ENCODE measurements around the gene TMEM88. TPM values are rescaled to one million over a fixed set of nuclear protein-coding genes. Genes with fewer than 3 reads are reported as not detected.

TMEM88 gene
- total and polyA plus RNA-seq, 2 donors (not counting 1 experiment from before 2014, with no cell fraction given), result 5.1 to 9.5 TPM

DNA sequence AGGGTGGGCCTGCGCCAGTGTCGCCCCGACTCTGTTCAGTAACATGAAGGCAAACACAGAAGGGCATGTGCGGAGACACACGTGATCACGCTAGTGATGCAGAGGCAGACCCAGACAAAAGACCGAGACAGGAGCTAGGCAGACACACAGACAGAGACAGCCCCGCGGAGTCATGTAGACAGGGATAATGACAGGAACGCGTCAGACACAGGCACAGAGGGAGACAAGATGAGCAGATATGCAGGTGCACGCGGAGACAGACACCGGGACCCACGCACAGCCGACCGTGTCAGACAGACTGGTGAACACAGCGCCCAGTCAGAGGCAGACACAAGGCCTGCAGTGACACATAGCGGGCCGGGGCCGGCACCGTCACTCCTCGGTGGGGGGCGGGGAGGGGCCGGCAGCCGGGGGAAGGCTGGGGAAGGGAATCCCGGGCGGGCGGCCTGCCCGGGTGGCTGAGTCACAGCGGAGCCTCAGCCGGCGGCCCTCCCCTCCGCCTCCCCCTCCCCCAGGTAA is 13.4 kb upstream of the TMEM88 start:
- Mint-ChIP-seq H3K27ac (peak overlapping the region; percentile 100), H3K4me1 (peaks cover 62% of the 10 kb centered on the region), H3K4me3 (peak overlapping the region; percentile 100), H3K27me3 (no peaks in the 10 kb centered on the region), H3K9me3 (ENCODE audit: insufficient read depth) (no peaks in the 10 kb centered on the region)
- ChIA-PET CTCF (interaction anchor here (0.7 to 3.7 kb wide), 8 partner anchors 9 to 218 kb away, joined by 3 to 26 read pairs (median 6); partner anchors contain the start of genes CYB5D1 and NAA38), POLR2A (interaction anchor here (1.1 to 2.7 kb wide), 3 partner anchors 8 to 16 kb away, joined by 3 to 14 read pairs (median 4); partner anchors contain the start of genes CYB5D1, KDM6B and NAA38)
- peak overlapping the region; percentile 100 for H3K9ac ChIP-seq (ENCODE audit: low read length)
- 17% methylated on average over 22 of the region's 34 CpGs for WGBS (ENCODE audit: insufficient coverage)
- H3K79me2 ChIP-seq (ENCODE audit: control insufficient read depth, insufficient read depth, low read length), result peaks cover 29% of the 10 kb centered on the region
- H3K4me2 ChIP-seq (replicated peaks; ENCODE audit: low read depth, low read length, poor library complexity, severe bottlenecking), result peak overlapping the region; percentile 100
- intact Hi-C loops (cut with micrococcal nuclease), result loop anchor here (1.0 to 10.0 kb wide), 3 partner anchors 10 to 227 kb away; partner anchors contain the start of genes FXR2, TP53 and WRAP53
- H3K36me3 ChIP-seq (replicated peaks in 1 of 2; ENCODE audit: control extremely low read depth in 1 of 2, control insufficient read depth in 1 of 2, extremely low read depth in 1 of 2, insufficient read depth in 2 of 2, low read length in 1 of 2), result peaks cover 0 to 6% of the 10 kb centered on the region in 2 experiments
- peaks cover 50% of the 10 kb centered on the region for H4K20me1 ChIP-seq (ENCODE audit: control insufficient read depth, insufficient read depth, low read length, poor library complexity, severe bottlenecking)
- H3K9me3 ChIP-seq (ENCODE audit: control extremely low read depth in 1 of 3, control insufficient read depth in 2 of 3, insufficient read depth in 1 of 3, low read length in 2 of 3), result peaks cover 0 to 4% (median 0%) of the 10 kb centered on the region in 3 donors
- H3K4me1 ChIP-seq (ENCODE audit: control insufficient read depth in 2 of 2, insufficient read depth in 2 of 2, low read length in 2 of 2), result peaks cover 45 to 78% of the 10 kb centered on the region in 2 donors
- no peaks in the 10 kb centered on the region for H3K27me3 ChIP-seq (replicated peaks in 1 of 4; ENCODE audit: control extremely low read depth in 1 of 4, control insufficient read depth in 3 of 4, insufficient read depth in 4 of 4, low read length in 3 of 4)
- H2AFZ ChIP-seq (ENCODE audit: insufficient read depth, low read depth, low read length, poor library complexity, severe bottlenecking), result no peak overlapping the region
- H3K27ac ChIP-seq (ENCODE audit: low read length in 2 of 2), result peak overlapping the region; percentile 100
- ATAC-seq (ENCODE audit: low read depth), result peak; percentile 29
- peak overlapping the region; percentile 8 to 95 (median 84) for H3K4me3 ChIP-seq (ENCODE audit: control extremely low read depth in 1 of 5, extremely low read depth in 1 of 5, insufficient read depth in 1 of 5, low read depth in 2 of 5, low read length in 4 of 5)
- DNase-seq, result peak; percentile 95
- TF ChIP-seq CTCF (IDR thresholded peaks at IDR 0.05) (no peak), EZH2 (IDR thresholded peaks at IDR 0.05; ENCODE audit: borderline replicate concordance, insufficient read depth, low read depth, low read length, poor library complexity, severe bottlenecking) (no peak)

GRCh38 chr17:7841915-7842379 is 12.9 kb upstream of the TMEM88 start:
- Histone ChIP-seq H3K4me1 (ENCODE audit: control insufficient read depth in 2 of 2, insufficient read depth in 2 of 2, low read length in 2 of 2) (peaks cover 40 to 73% of the 10 kb centered on the region in 2 donors), H3K27ac (ENCODE audit: low read length in 2 of 2) (peak overlapping the region; percentile 100), H3K4me3 (ENCODE audit: control extremely low read depth in 1 of 5, extremely low read depth in 1 of 5, insufficient read depth in 1 of 5, low read depth in 2 of 5, low read length in 4 of 5) (peak overlapping the region; percentile 27 to 95 (median 84)), H3K9ac (ENCODE audit: low read length) (peak overlapping the region; percentile 100), H4K20me1 (ENCODE audit: control insufficient read depth, insufficient read depth, low read length, poor library complexity, severe bottlenecking) (peaks cover 49% of the 10 kb centered on the region), H3K79me2 (ENCODE audit: control insufficient read depth, insufficient read depth, low read length) (peaks cover 28% of the 10 kb centered on the region), H2AFZ (ENCODE audit: insufficient read depth, low read depth, low read length, poor library complexity, severe bottlenecking) (no peak overlapping the region), H3K4me2 (replicated peaks; ENCODE audit: low read depth, low read length, poor library complexity, severe bottlenecking) (peak overlapping the region; percentile 100), H3K9me3 (ENCODE audit: control extremely low read depth in 1 of 3, control insufficient read depth in 2 of 3, insufficient read depth in 1 of 3, low read length in 2 of 3) (no peaks in the 10 kb centered on the region), H3K36me3 (replicated peaks in 1 of 2; ENCODE audit: control extremely low read depth in 1 of 2, control insufficient read depth in 1 of 2, extremely low read depth in 1 of 2, insufficient read depth in 2 of 2, low read length in 1 of 2) (peaks cover 0 to 11% of the 10 kb centered on the region in 2 experiments), H3K27me3 (replicated peaks in 1 of 4; ENCODE audit: control extremely low read depth in 1 of 4, control insufficient read depth in 3 of 4, insufficient read depth in 4 of 4, low read length in 3 of 4) (no peaks in the 10 kb centered on the region)
- Mint-ChIP-seq H3K9me3 (ENCODE audit: insufficient read depth) (no peaks in the 10 kb centered on the region), H3K4me1 (peaks cover 61% of the 10 kb centered on the region), H3K27ac (peak overlapping the region; percentile 100), H3K4me3 (peak overlapping the region; percentile 100), H3K27me3 (no peaks in the 10 kb centered on the region)
- intact Hi-C loops (cut with micrococcal nuclease), result loop anchor here (1.0 to 10.0 kb wide), 5 partner anchors 9 to 405 kb away; partner anchors contain the start of genes FXR2, TP53 and WRAP53
- ChIA-PET POLR2A (interaction anchor here (0.6 to 2.7 kb wide), 5 partner anchors 8 to 359 kb away, joined by 3 to 14 read pairs (median 4); partner anchors contain the start of genes CYB5D1, KDM6B and NAA38), CTCF (interaction anchor here (0.9 to 3.7 kb wide), 10 partner anchors 9 to 218 kb away, joined by 3 to 26 read pairs (median 4); partner anchors contain the start of genes CYB5D1, NAA38 and RNF227)
- DNase-seq (peak; percentile 95), ATAC-seq (ENCODE audit: low read depth) (peak; percentile 14)
- TF ChIP-seq CTCF (IDR thresholded peaks at IDR 0.05), result no peak
- TF ChIP-seq EZH2 (IDR thresholded peaks at IDR 0.05; ENCODE audit: borderline replicate concordance, insufficient read depth, low read depth, low read length, poor library complexity, severe bottlenecking), result no peak
- under 1% methylated on average over 46 of the region's 46 CpGs for WGBS (ENCODE audit: insufficient coverage)
